Lung (tissue), 12 donors: ENCODE results near the gene RSBN1. TPM values are rescaled to one million over a fixed set of nuclear protein-coding genes. Genes with fewer than 3 reads are reported as not detected.
"Not testable (repeated sequence)": the region's sequence is repeated elsewhere in the genome, so short reads cannot be mapped to it uniquely, and the experiment has no call there.

Experiments used
- ATAC-seq: fragments of 200-7000 bp; cut with Tn5 transposase; one replicate; pipeline ENCODE4 v1.9.1; 2020; ENCODE audit warnings: moderate number of reproducible peaks; ENCODE audit not compliant: insufficient read depth, low FRiP score
- DNase-seq, 3 donors: peaks; one replicate each; pipeline ENCODE4 v3.0.0-alpha.2; 2013 to 2017
- H3K27ac ChIP-seq, 2 donors: one replicate each; pipeline ENCODE4 v1.5.1; 2013; ENCODE audit warnings: mild to moderate bottlenecking in 2 of 2, moderate library complexity in 2 of 2, control low read depth in 1 of 2, inconsistent platforms in 1 of 2, low read depth in 1 of 2, low read length in 1 of 2
- H3K27me3 ChIP-seq, 3 donors: one replicate each; pipeline ENCODE4 v1.5.1; 2013; ENCODE audit warnings: low read length in 2 of 3; ENCODE audit not compliant: control insufficient read depth in 3 of 3, insufficient read depth in 3 of 3
- H3K36me3 ChIP-seq, 4 donors: one replicate each; pipeline ENCODE4 v1.5.1; 2013; ENCODE audit warnings: low read length in 4 of 4, mild to moderate bottlenecking in 1 of 4, moderate library complexity in 1 of 4; ENCODE audit not compliant: control insufficient read depth in 4 of 4, insufficient read depth in 4 of 4
- H3K4me1 ChIP-seq, 5 donors: one replicate each; pipeline ENCODE4 v1.5.1; 2013; ENCODE audit warnings: low read length in 5 of 5, mild to moderate bottlenecking in 2 of 5, moderate library complexity in 1 of 5; ENCODE audit not compliant: control insufficient read depth in 5 of 5, insufficient read depth in 5 of 5
- H3K4me3 ChIP-seq: one replicate; pipeline ENCODE4 v1.5.1; 2013; ENCODE audit warnings: mild to moderate bottlenecking, control low read depth, moderate library complexity
- H3K9ac ChIP-seq, 2 donors: one replicate each; pipeline ENCODE4 v1.5.1; 2013; ENCODE audit warnings: low read length in 2 of 2, control low read depth in 1 of 2; ENCODE audit not compliant: insufficient read depth in 1 of 2
- H3K9me3 ChIP-seq, 4 donors: one replicate each; pipeline ENCODE4 v1.5.1; 2013; ENCODE audit warnings: low read length in 3 of 4, mild to moderate bottlenecking in 1 of 4, moderate library complexity in 1 of 4; ENCODE audit not compliant: control insufficient read depth in 4 of 4, insufficient read depth in 3 of 4
- WGBS, 2 donors: extraction: QIAGEN DNeasy Blood & Tissue Kit; methylation state at CpG; one replicate each; pipeline ENCODE4 v1.1.7; 2013; 5-methylcytosine and 5-hydroxymethylcytosine counted together
- polyA plus RNA-seq, 2 donors: library from polyadenylated mRNA; stranded (reverse); fragments of 200-250 nt; gene quantifications; one replicate each; pipeline ENCODE4 v1.2.1, GENCODE V29; 2013
- total RNA-seq, 2 donors: library from RNA; depleted of rRNA in 1 of 2; stranded (reverse); fragments of >200 nt in 1 of 2; gene quantifications; one replicate each; pipeline ENCODE4 v1.2.1, GENCODE V29; 2014 to 2021
- TF ChIP-seq, protein P1 (sequence below): IDR thresholded peaks from 2 replicates; pipeline ENCODE4 v1.5.1; 2012; ENCODE audit warnings: mild to moderate bottlenecking; ENCODE audit errors: control extremely low read depth, extremely low read depth
- donor health status: control.
- donor health status: control.
- donor health status: Bipolar disorder and iron deficiency.
- donor health status: healthy.
- donor health status: DM: yes; HTN: yes; CAD: no.

Gene RSBN1
- total and polyA plus RNA-seq, 4 donors: 4.4 to 39.0 (median 12.5) TPM

DNA sequence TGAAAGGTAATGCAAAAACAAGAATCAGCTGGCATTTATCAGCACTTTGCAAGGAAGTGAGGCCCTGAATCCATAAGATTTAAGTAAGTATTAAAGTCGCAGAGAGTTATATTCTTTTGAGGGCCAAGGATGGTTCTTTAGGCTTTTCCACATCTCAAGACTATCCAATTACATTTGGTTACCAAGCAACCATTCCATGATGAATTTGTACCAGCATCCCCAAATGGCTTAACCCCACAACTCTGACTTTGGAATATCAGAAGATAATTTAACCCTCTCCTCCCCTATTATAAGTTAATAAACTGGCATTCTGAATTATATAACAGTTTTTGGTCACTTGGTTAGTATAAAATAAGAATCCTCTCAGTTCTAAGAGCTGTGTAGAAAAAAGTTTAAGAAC, 55.8 kb downstream of the RSBN1 start:
- ATAC-seq (no peak), DNase-seq (no peak)
- Histone ChIP-seq H3K4me3 (no peak overlapping the region), H3K27ac (no peak overlapping the region), H3K9me3 (no peaks in the 10 kb centered on the region), H3K36me3 (peaks cover 0 to 5% (median 1%) of the 10 kb centered on the region in 4 donors), H3K27me3 (no peaks in the 10 kb centered on the region), H3K9ac (no peak overlapping the region), H3K4me1 (peaks cover 0 to 12% (median 0%) of the 10 kb centered on the region in 5 donors)
- TF ChIP-seq, protein P1, sequence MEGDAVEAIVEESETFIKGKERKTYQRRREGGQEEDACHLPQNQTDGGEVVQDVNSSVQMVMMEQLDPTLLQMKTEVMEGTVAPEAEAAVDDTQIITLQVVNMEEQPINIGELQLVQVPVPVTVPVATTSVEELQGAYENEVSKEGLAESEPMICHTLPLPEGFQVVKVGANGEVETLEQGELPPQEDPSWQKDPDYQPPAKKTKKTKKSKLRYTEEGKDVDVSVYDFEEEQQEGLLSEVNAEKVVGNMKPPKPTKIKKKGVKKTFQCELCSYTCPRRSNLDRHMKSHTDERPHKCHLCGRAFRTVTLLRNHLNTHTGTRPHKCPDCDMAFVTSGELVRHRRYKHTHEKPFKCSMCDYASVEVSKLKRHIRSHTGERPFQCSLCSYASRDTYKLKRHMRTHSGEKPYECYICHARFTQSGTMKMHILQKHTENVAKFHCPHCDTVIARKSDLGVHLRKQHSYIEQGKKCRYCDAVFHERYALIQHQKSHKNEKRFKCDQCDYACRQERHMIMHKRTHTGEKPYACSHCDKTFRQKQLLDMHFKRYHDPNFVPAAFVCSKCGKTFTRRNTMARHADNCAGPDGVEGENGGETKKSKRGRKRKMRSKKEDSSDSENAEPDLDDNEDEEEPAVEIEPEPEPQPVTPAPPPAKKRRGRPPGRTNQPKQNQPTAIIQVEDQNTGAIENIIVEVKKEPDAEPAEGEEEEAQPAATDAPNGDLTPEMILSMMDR: no peak
- WGBS, 2 donors: 98 to 100% methylated on average over 1 of the region's 1 CpG

DNA sequence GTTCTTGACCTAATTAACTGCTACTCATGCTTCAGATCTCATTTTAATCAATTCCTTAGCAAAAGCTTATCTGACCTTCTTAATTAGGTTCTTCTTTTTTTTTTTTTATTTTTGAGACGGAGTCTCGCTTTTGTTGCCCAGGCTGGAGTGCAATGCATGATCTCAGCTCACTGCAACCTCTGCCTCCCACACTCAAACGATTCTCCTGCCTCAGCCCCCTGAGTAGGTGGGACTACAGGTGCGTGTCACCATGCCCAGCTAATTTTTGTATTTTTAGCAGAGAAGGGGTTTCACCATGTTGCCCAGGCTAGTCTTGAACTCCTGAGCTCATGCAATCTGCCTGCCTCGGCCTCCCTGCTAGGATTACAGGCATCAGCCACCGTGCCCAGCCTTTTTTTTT, 58.9 kb downstream of the RSBN1 start:
- not testable (repeated sequence) for H3K4me3 ChIP-seq, H3K9me3 ChIP-seq, ATAC-seq, H3K9ac ChIP-seq, H3K27ac ChIP-seq, H3K4me1 ChIP-seq, DNase-seq, H3K27me3 ChIP-seq
- WGBS, 2 donors: 93 to 94% methylated on average over 6 of the region's 6 CpGs
- H3K36me3 ChIP-seq: peaks cover 0 to 12% (median 2%) of the 10 kb centered on the region in 4 donors

DNA sequence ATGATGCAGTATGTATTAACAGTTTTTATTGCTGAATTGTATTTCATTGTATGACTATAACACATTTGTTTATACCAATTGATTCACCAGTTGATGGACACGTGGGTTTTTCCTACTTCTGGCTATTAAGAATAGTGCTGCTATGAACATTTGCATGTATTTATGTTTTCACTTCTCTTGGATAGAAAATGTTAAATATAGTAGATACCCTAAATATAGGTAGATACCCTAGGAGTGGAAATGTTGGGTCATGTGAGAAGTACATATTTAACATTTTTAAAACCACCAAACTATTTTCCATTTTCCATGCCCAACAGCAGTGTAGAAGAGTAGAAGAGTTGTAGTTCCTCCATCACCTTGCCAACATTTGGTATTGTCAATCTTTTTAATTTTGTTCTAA, 60.8 kb downstream of the RSBN1 start:
- Histone ChIP-seq H3K9me3 (no peaks in the 10 kb centered on the region), H3K9ac (no peak overlapping the region), H3K4me1 (peaks cover 0 to 3% (median 0%) of the 10 kb centered on the region in 5 donors), H3K27ac (no peak overlapping the region), H3K27me3 (no peaks in the 10 kb centered on the region), H3K4me3 (no peak overlapping the region), H3K36me3 (peaks cover 0 to 12% (median 2%) of the 10 kb centered on the region in 4 donors)
- TF ChIP-seq, protein P1: no peak
- DNase-seq (no peak), ATAC-seq (no peak)
- WGBS, 2 donors: 92 to 96% methylated on average over 1 of the region's 1 CpG

DNA sequence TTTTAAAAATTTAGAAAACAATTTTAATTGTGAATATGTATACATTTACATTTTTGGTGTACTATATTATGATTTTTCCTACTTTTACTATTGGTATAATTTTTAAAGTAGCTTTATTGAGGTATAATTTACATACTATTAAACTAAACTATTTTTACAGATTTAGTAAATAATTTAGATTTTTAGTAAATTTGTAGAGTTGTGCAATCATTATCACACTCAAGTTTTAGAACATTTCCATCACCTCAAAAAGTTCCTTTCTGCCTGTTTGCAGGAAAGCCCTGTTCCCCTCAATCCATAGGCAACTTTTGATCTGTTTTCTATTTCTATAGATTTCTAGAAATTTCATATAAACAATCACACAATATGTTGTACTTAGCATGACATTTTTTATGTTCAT, 61.2 kb downstream of the RSBN1 start:
- Histone ChIP-seq H3K4me3 (no peak overlapping the region), H3K27ac (no peak overlapping the region), H3K27me3 (no peaks in the 10 kb centered on the region), H3K4me1 (no peaks in the 10 kb centered on the region), H3K9me3 (no peaks in the 10 kb centered on the region), H3K36me3 (peaks cover 0 to 12% (median 1%) of the 10 kb centered on the region in 4 donors), H3K9ac (no peak overlapping the region)
- TF ChIP-seq, protein P1: no peak
- no peak for ATAC-seq
- no peak for DNase-seq
